GM18519 (cell line): ENCODE data around the gene INHBB.
"Not testable (repeated sequence)": the region's sequence is repeated elsewhere in the genome, so short reads cannot be mapped to it uniquely, and the experiment has no call there.

ENCODE experiments used
- ATAC-seq: cut with Tn5 transposase; IDR thresholded peaks from one replicate; pipeline ENCODE4 v1.9.1; 2021; ENCODE audit warnings: mild to moderate bottlenecking, moderate library complexity; ENCODE audit not compliant: unreplicated experiment, low FRiP score

The INHBB gene

DNA sequence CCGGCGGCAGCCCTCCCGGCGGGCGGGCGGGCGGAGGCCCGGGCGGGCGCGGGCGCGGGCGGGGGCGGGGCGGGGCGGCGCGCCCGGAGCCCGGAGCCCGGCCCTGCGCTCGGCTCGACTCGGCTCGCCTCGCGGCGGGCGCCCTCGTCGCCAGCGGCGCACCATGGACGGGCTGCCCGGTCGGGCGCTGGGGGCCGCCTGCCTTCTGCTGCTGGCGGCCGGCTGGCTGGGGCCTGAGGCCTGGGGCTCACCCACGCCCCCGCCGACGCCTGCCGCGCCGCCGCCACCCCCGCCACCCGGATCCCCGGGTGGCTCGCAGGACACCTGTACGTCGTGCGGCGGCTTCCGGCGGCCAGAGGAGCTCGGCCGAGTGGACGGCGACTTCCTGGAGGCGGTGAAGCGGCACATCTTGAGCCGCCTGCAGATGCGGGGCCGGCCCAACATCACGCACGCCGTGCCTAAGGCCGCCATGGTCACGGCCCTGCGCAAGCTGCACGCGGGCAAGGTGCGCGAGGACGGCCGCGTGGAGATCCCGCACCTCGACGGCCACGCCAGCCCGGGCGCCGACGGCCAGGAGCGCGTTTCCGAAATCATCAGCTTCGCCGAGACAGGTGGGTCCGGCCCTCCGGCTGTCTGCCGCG lies at the start of gene INHBB:
Gene INHBB (plus strand): TSS at position 111 of the 641 bp plus-strand sequence. CDS start 53 bp downstream, at position 164.
- ATAC-seq: no peak

GRCh38 chr2:120298173-120298835 lies 47.6 kb upstream of the INHBB start:
- no peak for ATAC-seq

DNA sequence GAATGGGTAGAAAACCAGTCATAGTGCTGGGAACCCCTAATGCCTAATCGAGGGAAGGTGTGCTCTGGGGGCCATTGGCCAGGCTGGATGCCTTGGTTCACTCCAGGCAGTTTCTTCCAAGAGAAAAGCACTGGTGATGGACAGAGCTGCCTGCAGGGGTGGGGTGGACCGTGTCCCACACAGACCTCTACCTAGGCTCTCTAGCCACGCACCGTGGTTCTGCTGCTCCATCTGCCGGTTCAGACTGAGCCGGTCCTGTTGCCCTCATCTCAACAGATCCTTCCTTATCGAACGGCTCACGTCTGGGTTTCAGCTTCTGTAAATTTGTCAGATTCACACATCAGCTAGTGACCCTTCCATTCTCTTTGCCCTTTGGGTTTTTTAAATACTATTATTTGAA lies 46.9 kb upstream of the INHBB start:
- no peak for ATAC-seq

GRCh38 chr2:120299561-120299960 lies 46.4 kb upstream of the INHBB start:
- ATAC-seq: no peak

GRCh38 chr2:120300385-120300784 lies 45.6 kb upstream of the INHBB start:
- ATAC-seq: no peak

GRCh38 chr2:120301284-120301683 lies 44.7 kb upstream of the INHBB start:
- ATAC-seq: no peak

DNA sequence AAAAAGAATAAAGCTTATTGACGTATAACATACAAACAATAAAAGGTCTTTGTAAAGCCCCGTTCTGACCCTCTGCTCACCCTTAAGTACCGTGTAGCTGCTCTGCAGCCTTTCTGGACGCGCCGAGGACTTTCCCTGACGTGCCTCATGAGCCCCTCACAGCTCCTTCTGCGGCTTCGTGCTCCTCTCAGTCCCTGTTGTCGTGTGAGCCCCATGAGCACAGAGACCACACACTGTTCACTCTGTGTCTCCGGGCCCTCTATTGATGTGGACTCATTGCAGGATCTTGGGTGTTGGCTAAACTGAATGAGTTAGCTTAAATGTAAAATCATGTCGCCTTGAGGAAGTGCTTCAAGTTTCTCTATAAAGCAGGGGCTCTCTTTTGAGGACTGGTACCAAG lies 43.6 kb upstream of the INHBB start:
- no peak for ATAC-seq

GRCh38 chr2:120303177-120303576 lies 42.8 kb upstream of the INHBB start:
- no peak for ATAC-seq

DNA sequence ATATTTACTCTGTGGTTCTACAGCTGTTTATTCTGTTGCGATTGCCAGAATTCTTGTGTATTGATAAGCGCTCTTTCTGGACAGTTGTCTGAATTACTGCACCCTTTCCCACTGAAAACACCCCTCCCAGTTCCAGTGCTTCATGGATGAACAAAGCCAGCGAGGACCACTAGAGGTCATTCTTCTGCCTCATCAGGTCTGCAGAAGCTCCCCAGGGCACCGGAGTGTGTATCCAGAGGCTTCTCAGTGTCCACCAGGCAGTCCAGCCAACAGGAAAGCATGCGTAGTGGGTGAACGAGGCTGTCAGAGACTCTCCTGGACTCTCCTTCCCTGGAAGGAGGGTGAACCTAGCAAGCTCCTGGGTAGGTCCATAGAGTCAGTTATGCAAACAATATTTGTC lies 40.6 kb upstream of the INHBB start:
- no peak for ATAC-seq

- no peak for ATAC-seq
Measured at GRCh38 chr2:120305937-120306490, 39.9 kb upstream of the INHBB start.

DNA sequence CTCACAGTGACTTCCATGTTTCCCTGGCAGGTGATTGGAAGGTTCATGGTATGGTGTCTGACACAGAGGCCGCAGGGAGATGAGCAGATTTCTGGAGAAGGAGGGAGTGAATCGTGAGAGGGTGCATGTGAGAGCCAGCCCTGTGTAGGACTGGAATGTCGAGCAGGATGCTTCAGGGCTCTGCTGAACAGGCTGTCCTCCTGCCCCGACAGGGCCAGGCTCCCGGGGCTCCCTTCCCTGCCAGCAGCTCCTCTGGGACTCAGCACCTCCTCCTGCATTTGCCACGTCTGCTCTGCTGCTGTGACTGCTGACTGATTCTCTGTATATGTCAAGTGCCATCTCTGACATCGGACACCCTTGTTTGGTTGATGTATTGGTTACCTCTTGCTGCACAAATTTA lies 38.5 kb upstream of the INHBB start:
- no peak for ATAC-seq

DNA sequence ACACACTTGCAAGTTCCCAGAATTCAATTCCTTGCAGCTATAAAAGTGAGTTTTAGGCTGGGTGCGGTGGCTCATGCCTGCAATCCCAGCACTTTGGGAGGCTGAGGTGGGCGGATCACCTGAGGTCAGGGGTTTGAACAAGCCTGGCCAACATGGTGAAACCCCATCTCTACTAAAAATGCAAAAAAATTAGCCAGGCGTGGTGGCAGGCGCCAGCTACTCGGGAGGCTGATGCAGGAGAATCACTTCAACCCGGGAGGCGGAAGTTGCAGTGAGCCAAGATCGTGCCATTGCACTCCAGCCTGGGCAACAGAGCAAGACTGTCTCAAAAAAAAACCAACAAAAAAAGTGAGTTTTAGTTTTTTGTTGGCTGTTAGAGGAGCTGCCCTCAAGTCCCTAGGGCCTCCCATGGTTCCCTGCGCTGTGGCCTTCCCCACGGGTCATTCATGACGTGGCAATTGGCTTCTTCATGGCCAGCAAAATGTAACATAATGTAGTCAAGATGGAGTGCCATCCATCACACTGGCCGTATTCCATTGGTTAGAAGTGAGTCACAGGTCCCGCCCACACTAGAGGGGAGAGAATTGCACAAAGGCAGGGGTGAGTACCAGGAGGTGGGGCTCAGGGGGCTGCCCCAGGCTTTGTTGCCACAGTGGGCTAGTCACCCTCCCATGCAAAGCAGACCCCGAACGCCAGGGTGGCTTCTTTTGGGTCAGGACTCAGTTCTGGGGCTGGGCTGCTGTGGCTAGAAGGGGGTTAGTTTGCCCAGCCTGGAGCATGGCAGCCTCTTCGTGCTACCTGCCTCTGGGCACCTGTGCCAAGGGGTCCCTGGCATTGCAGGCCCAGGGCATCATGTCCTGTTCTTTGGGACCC lies 37.7 kb upstream of the INHBB start:
- ATAC-seq: no peak

- ATAC-seq: peak; percentile 52
Measured at GRCh38 chr2:120310136-120310535, 35.8 kb upstream of the INHBB start.

- ATAC-seq: not testable (repeated sequence)
Measured at GRCh38 chr2:120310841-120311240, 35.1 kb upstream of the INHBB start.

- ATAC-seq: no peak
Measured at GRCh38 chr2:120312076-120312475, 33.9 kb upstream of the INHBB start.

GRCh38 chr2:120312860-120313694 lies 32.9 kb upstream of the INHBB start:
- peak; percentile 59 for ATAC-seq

GRCh38 chr2:120313695-120314615 lies 32.0 kb upstream of the INHBB start:
- no peak for ATAC-seq

DNA sequence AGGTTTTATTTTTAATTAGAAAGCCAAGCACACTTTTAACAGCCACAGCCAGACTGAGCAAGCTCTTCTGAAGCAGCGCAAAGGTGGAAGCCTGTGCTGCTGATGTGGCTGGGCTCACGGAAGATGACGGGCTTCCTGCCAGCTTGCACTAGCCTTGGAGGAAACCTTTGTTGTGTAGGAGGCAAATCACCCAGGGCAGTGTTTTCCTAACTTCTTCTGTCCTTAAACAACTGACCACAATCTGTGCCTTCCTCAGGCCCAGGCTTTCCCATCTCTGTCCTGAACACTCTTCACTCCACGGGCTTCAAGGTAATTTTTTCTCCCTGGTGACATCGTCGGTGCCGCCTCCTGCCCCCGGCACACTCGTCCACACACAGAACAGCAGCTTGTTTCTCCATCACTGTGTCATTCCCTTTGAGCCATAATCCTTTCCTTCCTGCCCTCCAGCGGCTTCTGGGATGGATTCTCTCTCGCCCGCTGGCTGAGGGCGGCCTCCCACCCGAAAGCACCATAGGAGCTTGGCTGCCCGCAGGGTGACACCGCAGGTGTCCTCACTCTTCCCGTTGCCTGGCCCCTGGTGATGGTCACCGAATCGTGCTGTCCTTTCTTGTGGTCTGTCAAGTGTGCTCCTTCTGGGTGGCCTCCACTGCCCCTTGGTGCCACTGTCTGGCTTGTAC lies 31.1 kb upstream of the INHBB start:
- ATAC-seq: no peak
